WTC11 (cell line): ENCODE results near the gene HTR1B. TPM values are rescaled to one million over a fixed set of nuclear protein-coding genes. Genes with fewer than 3 reads are reported as not detected.

ENCODE experiments used
- ATAC-seq: fragments of 200-7000 bp; cut with Tn5 transposase; 2 replicates; pipeline ENCODE4 v1.10.0; 2021; ENCODE audit warnings: mild to moderate bottlenecking, moderate library complexity
- CTCF ChIA-PET: fragments of 300-600 bp; sonication (Branson Sonifier 250); formaldehyde crosslinking; loops from one replicate; lab custom pipeline; 2021; ENCODE audit warnings: antibody characterized with exemption; lab: Charles Lee
- POLR2A ChIA-PET: fragments of 350-600 bp; sonication (Branson Sonifier 250); formaldehyde crosslinking; loops from one replicate; lab custom pipeline; 2021; ENCODE audit warnings: antibody characterized with exemption; lab: Charles Lee
- DNase-seq: peaks from one replicate; pipeline ENCODE4 v3.0.0; 2021; ENCODE audit warnings: low spot score
- H3K27ac Mint-ChIP-seq: 2 replicates; pipeline ENCODE4 v1.8.0; 2021; ENCODE audit warnings: mixed read lengths
- H3K27me3 Mint-ChIP-seq: 2 replicates; pipeline ENCODE4 v1.8.0; 2021; ENCODE audit warnings: low read depth, mild to moderate bottlenecking, moderate library complexity, mixed read lengths
- H3K36me3 Mint-ChIP-seq: 2 replicates; pipeline ENCODE4 v1.8.0; 2021; ENCODE audit warnings: mixed read lengths
- H3K4me1 Mint-ChIP-seq: 2 replicates; pipeline ENCODE4 v1.8.0; 2022; ENCODE audit warnings: mixed read lengths
- H3K4me3 Mint-ChIP-seq: 2 replicates; pipeline ENCODE4 v1.8.0; 2021; ENCODE audit warnings: mild to moderate bottlenecking, moderate library complexity, mixed read lengths
- H3K9me3 Mint-ChIP-seq: 2 replicates; pipeline ENCODE4 v1.8.0; 2021; ENCODE audit warnings: mixed read lengths
- AFF4 ChIP-seq: sonication (generic); formaldehyde crosslinking; IDR thresholded peaks from 2 replicates; pipeline ENCODE4 v1.8.1; 2023; ENCODE audit warnings: mild to moderate bottlenecking, missing genetic modification reagents, borderline replicate concordance
- ETV6 ChIP-seq: sonication (generic); formaldehyde crosslinking; IDR thresholded peaks from 2 replicates; pipeline ENCODE4 v1.8.1; 2022; ENCODE audit warnings: mild to moderate bottlenecking, missing genetic modification reagents
- FOXP4 ChIP-seq: sonication (generic); formaldehyde crosslinking; IDR thresholded peaks from 2 replicates; pipeline ENCODE4 v1.8.0; 2022; ENCODE audit warnings: mild to moderate bottlenecking, missing genetic modification reagents
- HMGA2 ChIP-seq: fragments of 250-450 bp; sonication (Bioruptor Pico); IDR thresholded peaks from 2 replicates; pipeline ENCODE4 v1.4.0; 2021; ENCODE audit warnings: mild to moderate bottlenecking, moderate library complexity
- JUN ChIP-seq: sonication (generic); formaldehyde crosslinking; IDR thresholded peaks from 2 replicates; pipeline ENCODE4 v1.8.0; 2023; ENCODE audit warnings: mild to moderate bottlenecking, missing genetic modification reagents
- KAT7 ChIP-seq: sonication (generic); formaldehyde crosslinking; IDR thresholded peaks from 2 replicates; pipeline ENCODE4 v1.8.1; 2023; ENCODE audit warnings: missing genetic modification reagents, mild to moderate bottlenecking, borderline replicate concordance
- NFE2L1 ChIP-seq: sonication (generic); formaldehyde crosslinking; IDR thresholded peaks from 2 replicates; pipeline ENCODE4 v1.8.1; 2023; ENCODE audit warnings: missing genetic modification reagents
- NR2C2 ChIP-seq: sonication (generic); formaldehyde crosslinking; IDR thresholded peaks from 2 replicates; pipeline ENCODE4 v1.8.0; 2022; ENCODE audit warnings: mild to moderate bottlenecking, missing genetic modification reagents
- NR3C1 ChIP-seq: sonication (generic); formaldehyde crosslinking; conservative IDR thresholded peaks from 2 replicates; pipeline ENCODE4 v1.8.1; 2023; ENCODE audit warnings: low read depth, mild to moderate bottlenecking, missing genetic modification reagents
- OVOL2 ChIP-seq: fragments of 250-450 bp; sonication (Bioruptor Pico); IDR thresholded peaks from 2 replicates; pipeline ENCODE4 v1.9.0; 2021; ENCODE audit warnings: mild to moderate bottlenecking, borderline replicate concordance
- PRDM15 ChIP-seq: sonication (generic); formaldehyde crosslinking; IDR thresholded peaks from 2 replicates; pipeline ENCODE4 v1.8.0; 2022; ENCODE audit warnings: missing genetic modification reagents
- PRRX2 ChIP-seq: fragments of 250-450 bp; sonication (Bioruptor Pico); IDR thresholded peaks from 2 replicates; pipeline ENCODE4 v1.8.0; 2021; ENCODE audit warnings: mild to moderate bottlenecking
- SMAD4 ChIP-seq: sonication (generic); formaldehyde crosslinking; IDR thresholded peaks from 2 replicates; pipeline ENCODE4 v1.8.0; 2022; ENCODE audit warnings: mild to moderate bottlenecking, missing genetic modification reagents
- TP53 ChIP-seq: sonication (generic); formaldehyde crosslinking; IDR thresholded peaks from 2 replicates; pipeline ENCODE4 v1.8.1; 2023; ENCODE audit warnings: mild to moderate bottlenecking, missing genetic modification reagents
- ZMAT4 ChIP-seq: fragments of 250-450 bp; sonication (Bioruptor Pico); IDR thresholded peaks from 2 replicates; pipeline ENCODE4 v1.9.0; 2021; ENCODE audit warnings: mild to moderate bottlenecking
- ZNF138 ChIP-seq: sonication (generic); formaldehyde crosslinking; conservative IDR thresholded peaks from 2 replicates; pipeline ENCODE4 v1.8.1; 2022; ENCODE audit warnings: mild to moderate bottlenecking, moderate library complexity, missing genetic modification reagents
- ZNF416 ChIP-seq: fragments of 250-450 bp; sonication (Bioruptor Pico); IDR thresholded peaks from 2 replicates; pipeline ENCODE4 v1.9.0; 2021; ENCODE audit warnings: mild to moderate bottlenecking, inconsistent platforms
- ZNF532 ChIP-seq: fragments of 250-450 bp; sonication (Bioruptor Pico); IDR thresholded peaks from 2 replicates; pipeline ENCODE4 v1.9.0; 2021; ENCODE audit warnings: mild to moderate bottlenecking, borderline replicate concordance
- total RNA-seq: library from RNA; stranded (reverse); gene quantifications from 3 replicates; pipeline ENCODE4 v1.2.3, GENCODE V29; 2021

Gene HTR1B
- total RNA-seq, 1 experiment from 2014 or later, result 1.5 TPM

- H3K4me3 Mint-ChIP-seq, result no peak overlapping the region
- DNase-seq (no peak), ATAC-seq (no peak)
- CTCF ChIA-PET, result interaction anchor here (1.0 kb wide), 1 partner anchor 21 kb away, joined by 4 read pairs; no protein-coding TSS in a partner anchor
- POLR2A ChIA-PET, result no interaction called here
- no peaks in the 10 kb centered on the region for H3K4me1 Mint-ChIP-seq
- no peak overlapping the region for H3K27ac Mint-ChIP-seq
- peaks cover 4% of the 10 kb centered on the region for H3K9me3 Mint-ChIP-seq
- no peaks in the 10 kb centered on the region for H3K36me3 Mint-ChIP-seq
- H3K27me3 Mint-ChIP-seq, result no peaks in the 10 kb centered on the region
- TF ChIP-seq ZMAT4 (CRISPR knock-in tag) (no peak), NFE2L1 (CRISPR knock-in tag) (no peak), ZNF138 (no peak), ZNF532 (CRISPR knock-in tag) (no peak), FOXP4 (no peak), JUN (no peak), PRRX2 (CRISPR knock-in tag) (no peak), ZNF416 (CRISPR knock-in tag) (no peak), HMGA2 (CRISPR knock-in tag) (no peak), SMAD4 (CRISPR knock-in tag) (no peak), PRDM15 (CRISPR knock-in tag) (no peak), OVOL2 (no peak), KAT7 (no peak)
These were observed 24.6 kb upstream of the HTR1B start for GRCh38 chr6:77487808-77488425.

GRCh38 chr6:77482981-77483380, 19.7 kb upstream of the HTR1B start:
- ChIA-PET CTCF (interaction anchor here (1.3 kb wide), 1 partner anchor 18 kb away, joined by 4 read pairs; no protein-coding TSS in a partner anchor), POLR2A (no interaction called here)
- no peaks in the 10 kb centered on the region for H3K36me3 Mint-ChIP-seq
- peaks cover 8% of the 10 kb centered on the region for H3K4me1 Mint-ChIP-seq
- no peak for ATAC-seq
- peaks cover 4% of the 10 kb centered on the region for H3K9me3 Mint-ChIP-seq
- H3K27me3 Mint-ChIP-seq, result no peaks in the 10 kb centered on the region
- H3K27ac Mint-ChIP-seq, result no peak overlapping the region
- H3K4me3 Mint-ChIP-seq, result no peak overlapping the region
- no peak for DNase-seq
- TF ChIP-seq NR2C2, result no peak
- no peak for TF ChIP-seq NR3C1
- TF ChIP-seq PRDM15 (CRISPR knock-in tag), result no peak
- TF ChIP-seq PRRX2 (CRISPR knock-in tag), result no peak
- TF ChIP-seq TP53 (CRISPR knock-in tag), result no peak
- no peak for TF ChIP-seq ETV6 (CRISPR knock-in tag)
- TF ChIP-seq AFF4 (CRISPR knock-in tag), result no peak
